OCI-LY7 (cell line): ENCODE results near the gene SLC12A8. TPM values are rescaled to one million over a fixed set of nuclear protein-coding genes. Genes with fewer than 3 reads are reported as not detected.

Experiments used
- BruUV-seq: library from RNA; stranded (reverse); fragments of 400-500 nt; replicated peaks from 2 replicates; lab custom pipeline; 2021; lab: Mats Ljungman, UMichigan
- CTCF ChIA-PET: fragments of 300-600 bp; sonication (Branson Sonifier 250); formaldehyde crosslinking; loops from one replicate; lab custom pipeline; 2022; ENCODE audit warnings: antibody characterized with exemption; ENCODE audit not compliant: unreplicated experiment; lab: Charles Lee
- POLR2A ChIA-PET: fragments of 300-600 bp; sonication (Branson Sonifier 250); formaldehyde crosslinking; loops from one replicate; lab custom pipeline; 2022; ENCODE audit warnings: antibody characterized with exemption; lab: Charles Lee
- DNase-seq: peaks from one replicate; pipeline ENCODE4 v3.0.0-alpha.2; 2015; ENCODE audit warnings: low spot score
- H2AFZ ChIP-seq: fragments of 200-600 bp; sonication (generic), shearing (Covaris generic); 2 replicates; pipeline ENCODE4 v1.6.1; 2014; ENCODE audit warnings: mild to moderate bottlenecking, antibody characterized with exemption, low read length, moderate library complexity
- H3K27ac ChIP-seq: fragments of 200-600 bp; sonication (generic); 2 replicates; pipeline ENCODE4 v1.5.1; 2014; ENCODE audit warnings: mixed run types, low read depth, mild to moderate bottlenecking, moderate library complexity, low read length, inconsistent platforms; ENCODE audit not compliant: poor library complexity, severe bottlenecking
- H3K36me3 ChIP-seq: fragments of 200-600 bp; sonication (generic); 2 replicates; pipeline ENCODE4 v1.6.1; 2014; ENCODE audit warnings: mild to moderate bottlenecking, antibody characterized with exemption, low read length, moderate library complexity, mixed read lengths; ENCODE audit not compliant: insufficient read depth
- H3K4me1 ChIP-seq: fragments of 200-600 bp; sonication (generic); 2 replicates; pipeline ENCODE4 v1.5.1; 2014; ENCODE audit warnings: mild to moderate bottlenecking, low read length; ENCODE audit not compliant: insufficient read depth, poor library complexity, severe bottlenecking
- H3K4me2 ChIP-seq: fragments of 200-600 bp; sonication (generic); 2 replicates; pipeline ENCODE4 v1.6.1; 2014; ENCODE audit warnings: mild to moderate bottlenecking, low read length
- H3K4me3 ChIP-seq: fragments of 200-600 bp; sonication (generic); 2 replicates; pipeline ENCODE4 v1.5.1; 2014; ENCODE audit warnings: mild to moderate bottlenecking, low read depth, low read length; ENCODE audit not compliant: poor library complexity, severe bottlenecking
- H3K79me2 ChIP-seq: fragments of 200-600 bp; sonication (generic); 2 replicates; pipeline ENCODE4 v1.6.1; 2016; ENCODE audit warnings: low read depth, mild to moderate bottlenecking, low read length, moderate library complexity, mixed read lengths; ENCODE audit not compliant: insufficient read depth
- H3K9me2 ChIP-seq: fragments of 200-600 bp; sonication (generic); 2 replicates; pipeline ENCODE4 v1.6.1; 2016; ENCODE audit warnings: mild to moderate bottlenecking, low read length, mixed read lengths; ENCODE audit not compliant: insufficient read depth
- H3K9me3 ChIP-seq: fragments of 200-600 bp; sonication (generic); 2 replicates; pipeline ENCODE4 v1.6.1; 2014; ENCODE audit warnings: mild to moderate bottlenecking, mixed run types, low read length, mixed read lengths
- H4K20me1 ChIP-seq: fragments of 200-600 bp; sonication (generic); 2 replicates; pipeline ENCODE4 v1.6.1; 2014; ENCODE audit warnings: mild to moderate bottlenecking, antibody characterized with exemption, low read length, moderate library complexity, mixed read lengths; ENCODE audit not compliant: insufficient read depth
- CTCF ChIP-seq: fragments of 200-600 bp; sonication (generic); conservative IDR thresholded peaks from 2 replicates; pipeline ENCODE4 v1.5.1; 2014; ENCODE audit warnings: mild to moderate bottlenecking, antibody characterized with exemption, low read length, moderate library complexity, mixed read lengths
- EZH2phosphoT487 ChIP-seq: fragments of 200-600 bp; sonication (generic); IDR thresholded peaks from 2 replicates; pipeline ENCODE4 v1.6.1; 2018; ENCODE audit warnings: low read depth, borderline replicate concordance, mild to moderate bottlenecking, mixed run types, antibody characterized with exemption, low read length, moderate library complexity, mixed read lengths
- intact Hi-C: fragments of 100-400 bp; cut with micrococcal nuclease; formaldehyde crosslinking; loops from one replicate; pipeline ENCODE4 v1.10.0; 2022; ENCODE audit not compliant: unreplicated experiment
- total RNA-seq, 2 experiments: library from RNA; depleted of rRNA in 1 of 2; stranded (reverse); fragments of >200 nt in 1 of 2; shearing (Covaris generic) in 1 of 2; gene quantifications; 2 replicates each; pipeline ENCODE4 v1.2.3, GENCODE V29; 2014 to 2022

Gene SLC12A8
- total RNA-seq, 2 experiments from 2014 or later = 0.84 to 1.0 TPM

- H3K4me2 ChIP-seq = peak overlapping the region; percentile 7; the same call in 1 of the 2 replicates
- no peaks in the 10 kb centered on the region for H3K9me2 ChIP-seq
- no peaks in the 10 kb centered on the region for H3K79me2 ChIP-seq
- 0 out of 2 replicates have a peak overlapping the region, but pooled peaks have one; percentile 1 for H2AFZ ChIP-seq
- no peaks in the 10 kb centered on the region for H3K36me3 ChIP-seq
- BruUV-seq = no TSS peak
- TF ChIP-seq EZH2phosphoT487 (no peak), CTCF (no peak)
- no peaks in the 10 kb centered on the region for H3K9me3 ChIP-seq
- CTCF ChIA-PET = no interaction called here
- intact Hi-C loops = no loop called here
- peaks cover 10% of the 10 kb centered on the region for H3K4me1 ChIP-seq
- H3K4me3 ChIP-seq = no peak overlapping the region
- DNase-seq = peak; percentile 44
- H4K20me1 ChIP-seq = no peaks in the 10 kb centered on the region
- no peak overlapping the region for H3K27ac ChIP-seq
- POLR2A ChIA-PET = no interaction called here
Observed at GRCh38 chr3:125077864-125078263, 134.7 kb downstream of the SLC12A8 start.

GRCh38 chr3:125076464-125076863 lies 136.1 kb downstream of the SLC12A8 start:
- no TSS peak for BruUV-seq
- ChIA-PET CTCF (no interaction called here), POLR2A (no interaction called here)
- intact Hi-C loops = no loop called here
- Histone ChIP-seq H3K27ac (no peak overlapping the region), H3K36me3 (no peaks in the 10 kb centered on the region), H3K4me3 (no peak overlapping the region), H3K4me2 (no peak overlapping the region), H3K4me1 (peaks cover 10% of the 10 kb centered on the region), H2AFZ (no peak overlapping the region), H3K79me2 (no peaks in the 10 kb centered on the region), H4K20me1 (no peaks in the 10 kb centered on the region), H3K9me3 (no peaks in the 10 kb centered on the region), H3K9me2 (no peaks in the 10 kb centered on the region)
- DNase-seq = no peak
- TF ChIP-seq EZH2phosphoT487 (no peak), CTCF (no peak)

GRCh38 chr3:125075738-125076137 lies 136.8 kb downstream of the SLC12A8 start:
- H3K4me3 ChIP-seq = no peak overlapping the region
- peak; percentile 11 for DNase-seq
- H3K36me3 ChIP-seq = no peaks in the 10 kb centered on the region
- H4K20me1 ChIP-seq = no peaks in the 10 kb centered on the region
- TF ChIP-seq CTCF (peak; percentile 26; the same call in 1 of the 2 replicates), EZH2phosphoT487 (no peak)
- POLR2A ChIA-PET = no interaction called here
- no peak overlapping the region for H3K4me2 ChIP-seq
- H3K9me2 ChIP-seq = no peaks in the 10 kb centered on the region
- H2AFZ ChIP-seq = no peak overlapping the region
- intact Hi-C loops = no loop called here
- no peaks in the 10 kb centered on the region for H3K79me2 ChIP-seq
- BruUV-seq = no TSS peak
- no peaks in the 10 kb centered on the region for H3K9me3 ChIP-seq
- peaks cover 10% of the 10 kb centered on the region for H3K4me1 ChIP-seq
- CTCF ChIA-PET = no interaction called here
- H3K27ac ChIP-seq = no peak overlapping the region
